Measurements from ENCODE around the gene SLC24A1.

- no peak for TF ChIP-seq POLR2A (IDR thresholded peaks at IDR 0.05)
- TF ChIP-seq CTCF (IDR thresholded peaks at IDR 0.05) = no peak
These were observed 58.8 kb downstream of the SLC24A1 start for GRCh38 chr15:65680544-65680943.
